Measurements from ENCODE around the gene GPC1.

The GPC1 gene

GRCh38 chr2:240413813-240414429, 21.5 kb upstream of the GPC1 start:
- DNase-seq (ENCODE audit: low read depth) = no peak

GRCh38 chr2:240416821-240417220, 18.6 kb upstream of the GPC1 start:
- no peak for DNase-seq (ENCODE audit: low read depth)

GRCh38 chr2:240418311-240418710, 17.2 kb upstream of the GPC1 start:
- no peak for DNase-seq (ENCODE audit: low read depth)

DNA sequence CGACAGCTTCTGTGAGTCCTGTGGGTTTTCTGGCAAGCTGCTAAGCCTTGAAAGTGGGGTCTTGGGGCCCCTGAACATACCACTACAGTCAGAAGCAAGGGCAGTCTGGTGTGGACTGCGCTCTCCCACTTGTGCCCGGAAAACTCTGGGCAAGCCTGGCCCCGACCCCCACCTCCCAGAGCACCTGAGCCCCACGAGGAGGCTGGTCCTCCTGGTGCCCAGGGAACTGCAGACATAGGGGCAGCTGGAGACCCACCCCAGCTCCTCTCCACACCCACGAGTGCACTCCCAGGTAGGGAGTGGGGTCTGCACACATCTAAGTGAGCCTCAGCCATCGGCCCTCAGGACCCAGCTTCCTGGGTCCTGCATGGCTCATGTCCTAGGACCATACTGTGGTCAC, 16.2 kb upstream of the GPC1 start:
- no peak for DNase-seq (ENCODE audit: low read depth)

GRCh38 chr2:240419723-240420122, 15.7 kb upstream of the GPC1 start:
- DNase-seq (ENCODE audit: low read depth) = no peak

DNA sequence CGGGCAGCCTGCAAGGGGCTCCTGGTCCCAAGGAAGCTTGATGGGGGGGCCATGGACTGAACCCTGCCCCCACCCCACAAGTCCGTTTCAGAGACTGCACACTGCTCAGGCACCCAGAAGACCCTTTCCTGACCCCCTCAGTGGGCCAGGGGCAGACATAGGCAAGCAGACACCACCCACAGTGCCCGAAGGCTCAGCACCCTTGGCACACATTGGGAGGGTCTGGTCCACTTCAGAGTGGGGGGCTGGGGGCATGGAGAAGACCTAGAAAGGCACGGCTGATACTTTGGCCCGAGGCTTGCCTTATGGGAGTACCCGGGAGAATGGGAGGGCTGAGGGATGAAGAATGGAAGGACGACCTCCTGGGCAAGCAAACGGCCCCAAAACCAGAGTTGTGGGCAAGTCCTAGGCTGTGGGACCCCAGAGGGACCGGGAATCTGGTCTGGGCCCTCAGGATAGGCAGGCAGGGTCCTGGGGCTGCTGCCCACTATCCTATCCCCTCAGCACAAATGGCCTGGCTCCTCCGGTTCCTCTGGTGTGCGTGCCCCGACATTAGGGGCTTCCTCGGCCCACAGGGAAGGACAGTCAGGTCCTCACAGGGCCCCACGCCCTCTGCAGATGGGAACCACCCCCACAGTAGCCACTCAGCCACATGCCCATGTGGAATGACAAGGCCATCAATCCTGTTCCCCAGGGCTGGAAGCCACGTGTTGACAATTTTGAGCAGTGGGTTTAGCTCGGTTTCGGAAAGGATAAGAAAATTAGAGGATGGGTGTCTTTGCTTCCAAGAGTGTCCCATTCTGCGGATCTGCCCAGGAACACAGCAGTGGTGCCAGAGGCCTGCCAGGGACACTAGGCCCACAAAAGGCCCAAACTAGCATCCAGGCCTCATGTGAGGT, 15.0 kb upstream of the GPC1 start:
- DNase-seq (ENCODE audit: low read depth) = no peak

GRCh38 chr2:240421381-240421780, 14.1 kb upstream of the GPC1 start:
- no peak for DNase-seq (ENCODE audit: low read depth)

GRCh38 chr2:240422658-240423329, 12.7 kb upstream of the GPC1 start:
- no peak for DNase-seq (ENCODE audit: low read depth)

DNA sequence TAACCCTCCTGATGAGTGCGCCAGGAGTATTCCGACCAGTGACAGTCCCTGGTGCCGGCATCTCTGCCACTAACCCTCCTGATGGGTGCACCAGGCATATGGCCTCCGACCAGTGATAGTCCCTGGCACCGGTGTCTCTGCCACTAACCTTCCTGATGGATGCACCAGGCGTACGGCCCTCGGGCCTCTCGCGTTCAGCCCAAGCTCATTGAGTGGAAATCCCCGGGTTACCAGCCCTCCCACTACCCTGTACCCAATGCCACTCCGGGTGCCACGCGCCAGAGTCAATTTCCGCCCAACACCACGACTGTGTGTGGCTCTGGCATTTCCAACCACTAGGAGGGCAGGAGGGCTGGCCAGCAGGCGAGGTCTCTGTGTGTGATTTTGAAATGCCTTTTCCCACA, 11.7 kb upstream of the GPC1 start:
- no peak for DNase-seq (ENCODE audit: low read depth)

DNA sequence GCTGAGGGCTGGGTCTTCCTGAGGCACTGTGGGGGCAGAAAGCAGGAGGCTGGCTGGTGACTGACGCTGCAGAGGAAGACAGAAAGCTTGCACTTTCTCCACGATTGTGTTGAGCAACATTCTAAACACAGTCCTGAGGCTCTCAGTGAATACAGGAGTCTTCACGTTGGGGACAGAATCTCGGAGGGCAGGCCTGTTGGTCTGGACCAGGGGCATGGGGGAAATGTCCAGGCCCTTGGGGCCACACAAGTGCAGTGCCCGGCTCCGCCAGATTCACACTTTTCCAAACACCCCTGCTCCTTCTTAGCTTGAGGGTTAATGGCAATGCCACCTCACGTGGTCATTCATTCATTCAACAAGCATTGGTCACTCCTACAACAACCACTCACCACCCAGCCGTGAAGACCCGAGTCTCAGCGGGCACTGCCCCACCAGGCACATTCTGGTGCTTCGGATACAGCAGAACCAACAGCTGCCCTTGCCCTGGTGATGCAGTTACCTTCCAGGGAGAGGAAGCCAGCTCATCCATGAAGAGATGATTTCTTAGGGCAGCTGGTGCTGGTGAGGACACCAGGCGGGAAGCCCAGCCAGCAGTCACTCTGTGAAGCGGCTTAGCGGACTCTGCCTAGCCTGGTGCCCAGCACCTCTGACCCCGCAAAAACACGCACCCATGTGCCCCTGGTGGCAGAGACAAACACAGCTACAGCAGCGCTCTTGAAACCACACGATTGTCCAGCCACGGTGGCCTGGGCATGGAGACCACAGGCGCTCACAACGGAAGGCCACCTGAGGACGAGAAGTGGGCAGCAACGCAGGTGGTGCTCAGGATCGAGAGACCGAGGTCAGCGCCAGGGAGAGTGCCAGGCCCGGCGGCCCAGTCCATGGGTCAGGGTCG, 10.9 kb upstream of the GPC1 start:
- DNase-seq (ENCODE audit: low read depth) = no peak

DNA sequence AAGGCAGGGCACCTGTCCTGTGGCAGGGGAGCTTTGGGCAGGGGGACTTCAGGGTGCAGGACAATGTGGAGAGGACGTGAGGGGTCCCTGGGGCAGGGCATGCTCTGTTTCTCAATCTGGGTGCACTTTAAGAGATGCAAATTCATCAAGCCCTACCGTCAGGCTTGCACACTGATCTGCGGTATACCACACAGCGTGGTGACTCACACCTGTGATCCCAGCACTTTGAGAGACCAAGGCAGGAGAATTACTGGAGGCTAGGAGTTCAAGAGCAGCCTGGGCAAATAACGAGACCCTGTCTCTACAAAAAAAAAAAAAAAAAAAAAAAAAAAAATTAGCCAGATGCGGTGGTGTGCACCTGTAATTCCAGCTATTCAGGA, 10.2 kb upstream of the GPC1 start:
- DNase-seq (ENCODE audit: low read depth) = no peak

DNA sequence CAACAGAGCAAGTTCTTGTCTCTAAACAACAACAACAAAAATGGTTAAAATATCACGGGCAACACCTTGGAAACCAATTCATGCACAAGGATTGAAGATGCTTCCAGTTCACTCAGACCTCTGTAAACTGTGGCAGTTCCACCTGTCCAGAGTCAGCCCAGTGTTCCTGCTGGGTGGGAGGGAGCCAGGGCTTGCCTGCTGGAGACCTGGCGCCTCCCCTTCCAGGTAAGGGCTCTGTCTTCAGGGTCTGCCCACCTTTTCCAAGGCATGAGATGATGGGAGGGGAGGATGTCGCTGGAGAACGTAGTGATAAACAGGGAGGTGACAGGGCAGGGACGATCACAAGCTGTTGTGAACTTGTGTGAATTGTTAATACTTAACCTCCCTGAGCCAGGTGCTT, 9.8 kb upstream of the GPC1 start:
- DNase-seq (ENCODE audit: low read depth) = no peak

GRCh38 chr2:240426845-240427721, 8.4 kb upstream of the GPC1 start:
- no peak for DNase-seq (ENCODE audit: low read depth)

- no peak for DNase-seq (ENCODE audit: low read depth)
Observed at GRCh38 chr2:240427729-240428128, 7.7 kb upstream of the GPC1 start.

- no peak for DNase-seq (ENCODE audit: low read depth)
Observed at GRCh38 chr2:240428245-240428644, 7.2 kb upstream of the GPC1 start.

GRCh38 chr2:240429341-240429871, 6.1 kb upstream of the GPC1 start:
- DNase-seq (ENCODE audit: low read depth) = no peak

DNA sequence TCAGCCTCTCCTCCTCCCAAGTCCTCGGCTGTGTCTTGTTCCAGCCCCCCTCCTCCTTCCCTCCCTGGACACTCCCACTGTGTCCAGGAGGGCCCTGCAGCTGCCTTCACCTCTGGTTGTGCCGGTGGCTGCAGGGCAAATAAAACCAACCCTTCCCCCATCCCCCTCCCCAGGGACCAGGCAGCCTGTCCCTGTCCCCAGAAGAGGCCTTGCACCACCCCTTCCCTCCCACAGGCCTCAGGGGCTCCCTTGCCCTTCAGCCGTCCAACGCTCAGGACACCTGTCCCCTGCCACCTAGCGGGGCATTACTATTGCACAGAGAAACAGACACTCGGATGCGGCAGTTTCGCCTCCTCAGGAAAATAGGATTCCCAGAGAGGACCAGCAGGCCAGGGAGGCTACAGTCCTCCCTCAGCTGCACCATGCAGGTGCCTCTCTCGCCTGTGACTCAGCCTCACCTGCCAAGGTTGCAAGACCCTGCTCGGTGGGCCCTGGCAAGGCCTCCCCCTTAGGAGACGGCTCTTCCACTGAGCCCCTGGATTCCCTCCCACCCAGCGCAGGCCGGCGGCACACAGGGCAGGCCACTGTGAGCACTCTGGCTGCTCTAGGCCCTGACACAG, 5.5 kb upstream of the GPC1 start:
- DNase-seq (ENCODE audit: low read depth) = no peak

DNA sequence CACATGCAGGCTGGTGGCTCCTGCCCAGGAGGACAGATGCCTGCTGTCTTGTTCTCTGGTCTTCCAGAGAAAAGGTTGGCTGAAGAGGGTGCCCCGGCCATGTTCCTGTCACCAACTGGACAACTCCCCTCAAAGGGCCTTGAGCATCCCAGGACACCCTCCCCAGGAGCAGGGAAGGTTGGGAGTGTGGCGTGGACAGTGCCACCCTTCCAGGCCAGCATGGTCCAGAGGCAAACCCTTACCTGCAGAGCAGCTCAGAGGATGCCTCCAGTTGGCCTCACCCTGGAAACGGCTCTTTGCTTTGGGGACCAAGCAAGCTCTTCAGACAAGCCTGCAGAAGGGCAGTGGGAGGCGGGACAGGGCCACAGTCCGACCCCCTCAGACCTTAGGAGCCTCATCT, 4.9 kb upstream of the GPC1 start:
- no peak for DNase-seq (ENCODE audit: low read depth)

DNA sequence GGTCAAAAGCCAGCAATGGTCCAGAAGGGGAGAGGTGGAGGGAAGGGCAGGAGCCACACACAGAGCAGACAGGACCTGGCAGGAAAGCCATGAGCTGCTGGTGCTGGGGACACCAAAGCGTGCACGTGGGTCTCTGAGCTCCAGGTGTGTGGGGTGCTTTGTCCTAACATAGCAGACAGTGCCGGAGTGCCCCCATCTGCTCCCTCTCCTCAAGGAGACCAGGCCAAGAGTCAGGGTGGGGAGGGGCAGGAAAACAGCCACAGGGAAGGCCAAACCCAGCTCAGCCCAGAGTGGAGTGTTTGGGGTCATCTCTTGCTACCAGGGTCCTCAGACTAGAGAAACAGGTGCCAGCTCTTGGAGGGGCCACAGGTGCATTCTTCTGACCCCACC, 4.2 kb upstream of the GPC1 start:
- DNase-seq (ENCODE audit: low read depth) = no peak

GRCh38 chr2:240431661-240432424, 3.6 kb upstream of the GPC1 start:
- no peak for DNase-seq (ENCODE audit: low read depth)
